Caco-2 (cell line): Measurements from ENCODE around the gene CDC42. TPM values are rescaled to one million over a fixed set of nuclear protein-coding genes. Genes with fewer than 3 reads are reported as not detected.

Source experiments
- BruUV-seq: library from RNA; stranded (reverse); fragments of 400-500 nt; replicated peaks from 2 replicates; lab custom pipeline; 2021; lab: Mats Ljungman, UMichigan
- CTCF ChIA-PET: fragments of 300-600 bp; sonication (Branson Sonifier 250); formaldehyde crosslinking; loops from one replicate; lab custom pipeline; 2022; ENCODE audit warnings: antibody characterized with exemption; lab: Charles Lee
- POLR2A ChIA-PET: fragments of 300-600 bp; sonication (Branson Sonifier 250); formaldehyde crosslinking; loops from one replicate; lab custom pipeline; 2022; ENCODE audit warnings: antibody characterized with exemption; lab: Charles Lee
- DNase-seq, 2 experiments: peaks; one replicate each; pipeline versions ENCODE4 v3.0.0 to v3.0.0-alpha.2; 2020 to 2022
- H3K27me3 ChIP-seq: replicated peaks from 2 replicates; pipeline ENCODE4 v1.6.0; 2011; ENCODE audit warnings: low read length; ENCODE audit not compliant: control insufficient read depth, insufficient read depth
- H3K36me3 ChIP-seq: 2 replicates; pipeline ENCODE4 v1.5.1; 2011; ENCODE audit warnings: low read length; ENCODE audit not compliant: control insufficient read depth, insufficient read depth
- H3K4me1 ChIP-seq: fragments of 250-450 bp; sonication (Bioruptor Pico); 2 replicates; pipeline ENCODE4 v1.5.1; 2020; ENCODE audit warnings: mild to moderate bottlenecking
- H3K4me3 ChIP-seq: 2 replicates; pipeline ENCODE4 v1.5.1; 2011; ENCODE audit warnings: low read depth, mild to moderate bottlenecking, control low read depth, low read length
- H3K9me3 ChIP-seq: fragments of 250-450 bp; sonication (Bioruptor Pico); 2 replicates; pipeline ENCODE4 v1.5.1; 2020; ENCODE audit warnings: mild to moderate bottlenecking, moderate library complexity
- H3K27ac Mint-ChIP-seq: one replicate; pipeline ENCODE4 v1.8.0; 2022; ENCODE audit warnings: mixed read lengths; ENCODE audit not compliant: unreplicated experiment
- H3K27me3 Mint-ChIP-seq: one replicate; pipeline ENCODE4 v1.8.0; 2022; ENCODE audit warnings: mixed read lengths; ENCODE audit not compliant: insufficient read depth, unreplicated experiment
- H3K36me3 Mint-ChIP-seq: one replicate; pipeline ENCODE4 v1.8.0; 2022; ENCODE audit warnings: mild to moderate bottlenecking, mixed read lengths; ENCODE audit not compliant: insufficient read depth, unreplicated experiment
- H3K4me1 Mint-ChIP-seq: one replicate; pipeline ENCODE4 v1.8.0; 2022; ENCODE audit warnings: low read depth, mixed read lengths; ENCODE audit not compliant: unreplicated experiment
- H3K4me3 Mint-ChIP-seq: one replicate; pipeline ENCODE4 v1.8.0; 2022; ENCODE audit warnings: mild to moderate bottlenecking, moderate library complexity, mixed read lengths; ENCODE audit not compliant: unreplicated experiment
- H3K9me3 Mint-ChIP-seq: one replicate; pipeline ENCODE4 v1.8.0; 2022; ENCODE audit warnings: mixed read lengths; ENCODE audit not compliant: unreplicated experiment
- CTCF ChIP-seq, 2 experiments: fragments of 200-600 bp in 1 of 2; IDR thresholded peaks; 1 replicate in 1 of 2; 2 replicates in 1 of 2; pipeline versions ENCODE4 v1.5.1 to v1.8.0; 2011 to 2022; ENCODE audit warnings: antibody characterized with exemption in 1 of 2, control low read depth in 1 of 2, inconsistent platforms in 1 of 2, low read depth in 1 of 2, low read length in 1 of 2, mild to moderate bottlenecking in 1 of 2, moderate library complexity in 1 of 2; ENCODE audit not compliant: insufficient read depth in 1 of 2, severe bottlenecking in 1 of 2, unreplicated experiment in 1 of 2
- intact Hi-C: fragments of 100-400 bp; cut with micrococcal nuclease; formaldehyde crosslinking; loops from one replicate; pipeline ENCODE4 v1.10.0; 2022; ENCODE audit not compliant: unreplicated experiment
- total RNA-seq: library from RNA; stranded (reverse); gene quantifications from 2 replicates; pipeline ENCODE4 v1.2.3, GENCODE V29; 2022

CDC42 gene
- total RNA-seq, 1 experiment from 2014 or later, result 240 TPM

GRCh38 chr1:22132517-22133235 is 80.2 kb downstream of the CDC42 start:
- ChIA-PET CTCF (interaction anchor here (0.6 kb wide), 1 partner anchor 282 kb away, joined by 3 read pairs; no protein-coding TSS in a partner anchor), POLR2A (no interaction called here)
- H3K9me3 Mint-ChIP-seq, result no peaks in the 10 kb centered on the region
- peaks cover 13% of the 10 kb centered on the region for H3K36me3 Mint-ChIP-seq
- no peaks in the 10 kb centered on the region; the same call in 1 of the 2 replicates for H3K27me3 ChIP-seq
- TF ChIP-seq CTCF (IDR thresholded peaks at IDR 0.05; ENCODE audit: insufficient read depth in 1 of 2, low read depth in 1 of 2, low read length in 1 of 2, severe bottlenecking in 1 of 2, unreplicated experiment in 1 of 2), result no peak
- H3K4me3 Mint-ChIP-seq, result no peak overlapping the region
- H3K9me3 ChIP-seq, result no peaks in the 10 kb centered on the region
- H3K4me3 ChIP-seq, result no peak overlapping the region
- DNase-seq, result no peak
- no peak overlapping the region for H3K27ac Mint-ChIP-seq
- no peaks in the 10 kb centered on the region for H3K36me3 ChIP-seq
- intact Hi-C loops, result loop anchor here (1.0 to 5.0 kb wide), 2 partner anchors 145 to 284 kb away; no protein-coding TSS in a partner anchor
- no TSS peak for BruUV-seq
- H3K4me1 Mint-ChIP-seq, result no peaks in the 10 kb centered on the region
- H3K4me1 ChIP-seq, result no peaks in the 10 kb centered on the region
- no peaks in the 10 kb centered on the region for H3K27me3 Mint-ChIP-seq

- Histone ChIP-seq H3K4me3 (no peak overlapping the region), H3K27me3 (no peaks in the 10 kb centered on the region; the same call in 1 of the 2 replicates)
- POLR2A ChIA-PET, result no interaction called here
Observed at GRCh38 chr1:22133247-22133930, 80.9 kb downstream of the CDC42 start.

More at GRCh38 chr1:22133247-22133930, 80.9 kb downstream of the CDC42 start:
- Histone ChIP-seq H3K36me3 (no peaks in the 10 kb centered on the region), H3K4me1 (no peaks in the 10 kb centered on the region), H3K9me3 (no peaks in the 10 kb centered on the region)
- Mint-ChIP-seq H3K27me3 (no peaks in the 10 kb centered on the region), H3K9me3 (no peaks in the 10 kb centered on the region), H3K27ac (no peak overlapping the region), H3K4me3 (no peak overlapping the region), H3K36me3 (peaks cover 13% of the 10 kb centered on the region), H3K4me1 (no peaks in the 10 kb centered on the region)
- CTCF ChIA-PET, result no interaction called here
- no TSS peak for BruUV-seq
- no peak for DNase-seq
- intact Hi-C loops, result loop anchor here (5.0 kb wide), 1 partner anchor 144 kb away; no protein-coding TSS in a partner anchor
- no peak for TF ChIP-seq CTCF (IDR thresholded peaks at IDR 0.05; ENCODE audit: insufficient read depth in 1 of 2, low read depth in 1 of 2, low read length in 1 of 2, severe bottlenecking in 1 of 2, unreplicated experiment in 1 of 2)
